Astrocyte of the spinal cord (primary cell): ENCODE data around the gene B3GALT2.

Experiments
- DNase-seq: peaks from one replicate; pipeline ENCODE4 v3.0.0; 2011; ENCODE audit warnings: low read depth, low spot score
- H3K4me3 ChIP-seq: 2 replicates; pipeline ENCODE4 v1.5.1; 2011; ENCODE audit warnings: low read depth, mild to moderate bottlenecking, low read length, moderate library complexity
- CTCF ChIP-seq: IDR thresholded peaks from 2 replicates; pipeline ENCODE4 v1.5.1; 2012; ENCODE audit warnings: low read depth, mild to moderate bottlenecking, low read length, inconsistent platforms
- in situ Hi-C: cut with HindIII; loops from 2 replicates; pipeline ENCODE4 v1.10.0; 2017; ENCODE audit warnings: low sequenced_read_pairs

B3GALT2 gene

GRCh38 chr1:193183019-193183627, 3.3 kb downstream of the B3GALT2 start:
- in situ Hi-C loops: no loop called here
- peak; percentile 74 for DNase-seq
- H3K4me3 ChIP-seq: no peak overlapping the region
- peak; percentile 76 for TF ChIP-seq CTCF

GRCh38 chr1:193181985-193182384, 4.4 kb downstream of the B3GALT2 start:
- DNase-seq: peak; percentile 16
- H3K4me3 ChIP-seq: no peak overlapping the region
- TF ChIP-seq CTCF: no peak
- in situ Hi-C loops: no loop called here

- DNase-seq: no peak
- in situ Hi-C loops: no loop called here
- no peak overlapping the region for H3K4me3 ChIP-seq
- TF ChIP-seq CTCF: no peak
These were observed 4.9 kb downstream of the B3GALT2 start for GRCh38 chr1:193181536-193181935.

- H3K4me3 ChIP-seq: no peak overlapping the region
- DNase-seq: no peak
- in situ Hi-C loops: no loop called here
- TF ChIP-seq CTCF: no peak
These were observed 7.3 kb downstream of the B3GALT2 start for GRCh38 chr1:193179094-193179493.

GRCh38 chr1:193176788-193177187, 9.6 kb downstream of the B3GALT2 start:
- H3K4me3 ChIP-seq: no peak overlapping the region
- no peak for DNase-seq
- TF ChIP-seq CTCF: no peak
- in situ Hi-C loops: no loop called here

- DNase-seq: no peak
- no peak for TF ChIP-seq CTCF
- no peak overlapping the region for H3K4me3 ChIP-seq
- in situ Hi-C loops: no loop called here
These were observed 10.3 kb downstream of the B3GALT2 start for GRCh38 chr1:193176113-193176512.

DNA sequence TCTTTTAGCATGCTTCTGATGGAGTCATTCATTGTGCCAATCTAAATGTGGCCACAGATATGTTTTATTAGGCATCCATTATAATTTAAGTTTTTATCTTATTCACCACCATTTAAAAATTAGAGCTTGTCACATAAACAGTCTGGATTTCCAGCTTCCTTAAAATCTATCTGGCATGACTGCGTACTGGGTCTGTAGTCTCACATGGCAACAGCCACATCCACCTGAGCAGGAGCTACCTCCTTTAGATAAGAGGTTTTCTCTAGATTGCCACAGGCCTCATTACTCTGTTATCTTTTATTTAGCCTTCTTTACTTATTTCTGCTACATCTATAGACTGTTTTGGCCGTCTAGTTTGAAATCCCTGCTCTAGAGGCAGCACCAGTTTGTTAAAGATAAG, 29.1 kb downstream of the B3GALT2 start:
- H3K4me3 ChIP-seq: no peak overlapping the region
- no peak for TF ChIP-seq CTCF
- in situ Hi-C loops: no loop called here
- DNase-seq: no peak
